GM03348 (cell line): ENCODE measurements around the gene NLGN1.

ENCODE experiments used
- DNase-seq: peaks from one replicate; pipeline ENCODE4 v3.0.0; 2012; ENCODE audit warnings: low spot score

Gene NLGN1

DNA sequence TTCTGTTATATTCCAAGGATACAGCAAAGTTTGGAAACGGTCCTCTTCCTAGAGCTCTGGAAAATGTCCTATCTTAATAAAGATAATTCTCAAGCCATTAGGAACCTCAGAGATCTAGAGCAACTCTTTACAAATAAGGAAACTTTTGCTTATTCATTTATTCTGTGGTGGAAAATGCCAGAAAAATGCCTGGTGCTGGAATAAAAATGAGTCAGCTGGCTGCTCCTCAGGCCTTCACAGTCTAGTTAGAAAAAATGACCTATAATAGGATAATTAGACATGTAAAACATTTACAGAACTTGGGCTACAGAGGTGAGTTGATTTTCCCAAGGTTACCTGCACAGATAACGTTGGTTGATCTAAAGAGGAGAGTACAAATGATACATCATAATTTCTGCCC, 372.5 kb downstream of the NLGN1 start:
- peak; percentile 21 for DNase-seq

DNA sequence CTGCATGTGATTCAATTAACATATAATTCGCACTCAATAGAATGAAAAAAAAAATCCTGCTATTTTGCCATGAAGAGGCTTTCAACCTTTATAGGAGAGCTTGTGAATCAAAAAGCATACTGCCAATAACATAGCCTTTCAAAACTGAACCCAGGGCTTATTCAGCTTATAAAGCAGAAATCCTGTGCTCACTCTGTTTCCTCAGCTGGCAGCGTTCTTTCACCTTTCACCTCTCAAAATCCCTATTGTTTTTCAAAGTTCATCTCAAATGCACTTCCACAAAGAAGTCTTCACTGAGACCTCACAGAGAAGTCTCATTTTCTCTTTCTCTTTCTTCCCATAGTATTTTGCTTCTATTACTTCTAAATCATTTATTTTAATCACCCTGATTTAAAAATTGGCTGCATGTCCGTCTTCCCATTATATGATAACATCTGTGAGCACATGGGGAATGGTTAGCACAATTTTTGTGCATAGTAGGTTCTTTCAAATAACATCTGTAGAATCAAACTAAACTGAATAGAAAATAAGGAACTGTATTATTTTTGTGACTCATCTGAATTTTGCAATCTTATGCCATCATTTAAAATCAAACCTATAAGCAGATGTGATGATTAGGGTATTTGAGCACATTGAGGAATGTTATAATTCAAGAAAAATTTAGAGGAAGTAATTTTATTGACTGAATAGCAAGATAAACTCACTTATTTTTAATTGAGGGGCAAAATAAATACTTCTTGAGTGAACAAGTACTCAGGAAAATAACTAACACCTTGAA, 373.4 kb downstream of the NLGN1 start:
- peak; percentile 5 for DNase-seq

DNA sequence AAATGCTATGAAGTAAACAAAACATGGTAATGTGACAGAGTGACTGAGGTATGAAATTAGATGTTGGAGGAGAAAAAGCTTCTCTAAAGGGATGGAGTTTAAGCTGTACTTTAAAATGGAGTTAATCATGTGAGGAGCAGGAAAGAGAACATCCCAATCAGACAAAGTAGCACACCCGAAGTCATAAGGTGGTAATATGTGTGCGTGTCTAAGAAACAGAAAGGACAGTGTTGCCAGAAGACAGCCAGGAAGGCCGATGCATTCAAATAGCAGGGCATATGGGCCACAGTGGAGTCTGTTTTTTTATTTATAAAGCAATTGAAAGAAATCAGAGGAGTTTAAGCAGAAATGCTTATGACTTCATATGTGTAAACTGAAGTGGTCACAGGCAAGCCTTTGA, 376.3 kb downstream of the NLGN1 start:
- no peak for DNase-seq

DNA sequence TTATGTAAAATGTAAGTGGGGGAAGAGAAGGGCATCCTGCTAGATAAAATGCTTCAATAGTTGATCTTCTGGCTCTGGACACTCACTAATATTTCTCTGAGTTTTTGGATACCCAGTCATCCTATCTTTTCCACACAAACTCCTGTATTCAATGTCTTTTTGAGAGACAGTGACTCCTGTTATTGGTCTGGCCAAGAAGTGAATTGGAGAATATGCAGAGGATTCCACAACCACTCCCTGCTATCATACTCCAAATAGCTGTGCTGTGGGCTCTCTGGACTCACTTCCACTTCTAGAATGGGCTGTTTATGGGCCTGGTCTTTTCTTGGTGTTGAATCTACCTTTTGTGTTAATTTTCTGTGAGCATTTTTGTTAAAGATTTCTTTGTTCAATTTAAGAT, 376.8 kb downstream of the NLGN1 start:
- DNase-seq = no peak

DNA sequence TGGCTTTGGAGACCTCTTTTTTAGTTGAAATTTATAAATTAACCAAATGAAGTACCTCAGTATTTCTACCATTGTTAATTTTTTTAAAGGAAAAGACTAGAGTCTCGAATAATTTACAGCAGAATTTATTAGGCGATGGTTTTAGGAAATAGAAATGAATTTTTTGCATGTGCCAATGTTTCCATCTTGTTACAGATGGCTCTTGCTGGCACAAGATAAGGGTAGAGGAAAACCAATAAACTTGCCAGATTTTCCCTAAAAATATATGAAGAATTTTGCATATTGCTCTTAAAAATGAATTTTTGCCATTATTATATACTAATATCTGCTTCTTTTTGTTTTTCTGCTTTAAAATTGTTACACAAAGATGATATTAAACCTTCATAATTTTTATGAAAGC, 380.7 kb downstream of the NLGN1 start:
- no peak for DNase-seq

DNA sequence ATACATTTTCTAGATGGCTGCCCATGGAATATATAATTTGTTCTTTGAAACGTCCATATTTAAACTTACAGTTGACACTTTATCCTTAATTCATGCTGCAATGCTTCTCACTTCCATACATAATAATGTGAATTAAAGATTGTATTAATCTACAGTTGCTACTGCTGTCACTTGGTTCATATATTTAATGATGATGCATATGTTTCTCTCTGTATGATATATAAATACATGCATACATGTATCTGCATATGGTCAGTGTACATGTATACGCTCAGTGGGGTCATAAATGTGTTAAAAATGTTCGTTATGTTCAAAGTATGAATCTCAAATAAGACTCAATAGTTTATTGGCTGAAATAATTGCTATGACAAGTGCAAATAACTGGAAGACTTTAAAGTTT, 382.5 kb downstream of the NLGN1 start:
- DNase-seq = no peak

DNA sequence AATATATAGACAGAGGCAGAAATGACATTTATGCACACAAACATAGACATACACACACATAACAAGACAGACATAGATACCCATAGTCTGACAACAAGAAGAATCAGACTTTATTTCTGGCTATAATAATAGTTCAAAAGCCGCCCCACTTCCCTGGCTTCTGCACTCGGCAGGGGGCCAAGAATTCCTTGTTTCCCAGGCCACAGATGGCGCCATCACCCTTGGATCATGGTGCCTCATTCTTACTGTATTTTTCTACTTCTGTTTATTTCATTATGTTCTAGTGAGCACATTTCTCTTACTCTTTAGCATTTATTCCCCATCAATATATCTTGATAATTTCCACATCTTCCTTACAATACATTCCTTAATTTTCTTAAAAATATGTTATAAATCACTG, 387.5 kb downstream of the NLGN1 start:
- no peak for DNase-seq

DNA sequence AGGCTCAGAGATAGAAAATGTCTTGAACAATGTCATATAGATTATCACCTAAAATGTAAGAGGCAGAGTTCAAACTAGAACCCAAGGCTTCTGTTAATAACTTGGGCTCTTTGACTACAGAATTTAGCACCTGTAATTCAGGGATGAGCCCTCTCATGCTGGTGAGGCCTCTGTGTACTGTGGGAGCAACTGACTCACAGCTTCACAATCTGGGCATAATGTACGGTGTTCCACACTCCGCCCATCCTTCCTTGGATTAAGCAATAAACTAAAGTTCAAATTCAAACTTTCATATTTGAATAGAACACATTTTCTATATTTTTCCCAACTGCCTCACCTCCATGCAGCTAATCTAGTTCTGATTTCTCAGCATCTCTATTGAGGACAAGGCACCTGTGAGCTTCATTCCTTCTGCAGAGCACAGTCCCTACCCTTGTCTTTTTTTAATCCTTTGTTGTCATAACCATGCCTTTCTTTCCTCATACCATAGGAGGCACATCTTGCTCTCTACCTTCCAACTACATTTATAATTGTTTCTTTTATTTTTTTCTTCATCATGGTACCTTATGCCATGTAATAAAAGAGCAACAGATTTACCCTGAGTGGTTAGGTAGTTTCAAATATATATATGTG, 392.1 kb downstream of the NLGN1 start:
- DNase-seq = peak; percentile 32

DNA sequence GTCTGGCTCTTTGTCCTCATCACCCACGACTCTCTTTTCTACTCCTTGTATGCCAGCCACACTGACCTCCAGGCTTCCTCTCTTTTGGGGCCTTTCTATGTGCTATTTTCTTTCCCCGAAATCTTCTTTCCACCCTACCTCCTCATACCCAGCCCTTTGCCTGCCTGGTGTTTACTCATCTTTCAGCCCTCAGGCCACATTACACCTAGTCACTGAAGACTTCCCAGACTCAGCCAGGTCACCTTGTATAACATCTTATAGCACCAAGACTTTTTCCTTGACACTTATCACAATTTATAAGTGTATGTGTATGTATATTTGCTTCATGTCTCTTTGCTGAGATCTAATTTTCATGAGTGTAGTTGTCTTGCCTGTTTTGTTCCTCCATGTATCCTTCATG, 396.4 kb downstream of the NLGN1 start:
- DNase-seq = no peak

DNA sequence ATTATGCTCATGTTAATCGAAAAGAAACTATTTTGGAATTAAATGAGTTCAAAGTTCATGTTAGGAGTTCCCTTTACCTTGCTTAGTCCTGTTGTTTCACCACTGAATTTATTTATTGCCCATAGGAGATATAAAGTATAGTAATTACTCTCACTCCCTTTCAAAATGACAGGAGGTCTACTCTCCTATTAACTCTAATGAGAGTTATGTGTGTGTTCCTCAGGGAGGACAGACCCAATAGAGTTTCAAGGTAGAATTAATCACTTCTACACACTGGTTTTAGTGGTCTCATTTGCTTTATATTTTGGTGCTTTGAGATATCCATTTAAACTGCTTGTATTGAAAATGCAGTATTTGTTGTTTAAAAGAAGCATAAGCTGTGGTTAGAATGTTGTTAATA, 398.9 kb downstream of the NLGN1 start:
- DNase-seq = no peak

DNA sequence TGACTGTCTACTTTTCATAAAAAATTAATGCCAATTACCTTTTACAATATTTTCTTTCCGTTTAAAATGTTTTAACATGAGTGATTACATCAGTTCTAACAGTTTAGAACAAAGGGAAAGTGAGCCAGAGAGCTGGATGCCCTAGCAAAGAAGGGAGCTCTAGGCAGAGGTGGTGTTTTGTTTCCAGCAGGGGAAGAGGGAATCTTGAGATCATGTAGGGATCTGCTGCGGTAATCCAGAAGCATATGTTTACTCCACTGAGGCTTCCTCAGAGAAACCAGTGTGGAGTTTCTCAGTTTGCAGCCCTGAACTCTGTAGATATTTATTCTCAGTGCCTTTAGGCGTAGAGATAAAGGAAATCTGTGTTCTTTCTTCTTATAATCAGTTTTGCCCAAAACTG, 399.3 kb downstream of the NLGN1 start:
- no peak for DNase-seq

DNA sequence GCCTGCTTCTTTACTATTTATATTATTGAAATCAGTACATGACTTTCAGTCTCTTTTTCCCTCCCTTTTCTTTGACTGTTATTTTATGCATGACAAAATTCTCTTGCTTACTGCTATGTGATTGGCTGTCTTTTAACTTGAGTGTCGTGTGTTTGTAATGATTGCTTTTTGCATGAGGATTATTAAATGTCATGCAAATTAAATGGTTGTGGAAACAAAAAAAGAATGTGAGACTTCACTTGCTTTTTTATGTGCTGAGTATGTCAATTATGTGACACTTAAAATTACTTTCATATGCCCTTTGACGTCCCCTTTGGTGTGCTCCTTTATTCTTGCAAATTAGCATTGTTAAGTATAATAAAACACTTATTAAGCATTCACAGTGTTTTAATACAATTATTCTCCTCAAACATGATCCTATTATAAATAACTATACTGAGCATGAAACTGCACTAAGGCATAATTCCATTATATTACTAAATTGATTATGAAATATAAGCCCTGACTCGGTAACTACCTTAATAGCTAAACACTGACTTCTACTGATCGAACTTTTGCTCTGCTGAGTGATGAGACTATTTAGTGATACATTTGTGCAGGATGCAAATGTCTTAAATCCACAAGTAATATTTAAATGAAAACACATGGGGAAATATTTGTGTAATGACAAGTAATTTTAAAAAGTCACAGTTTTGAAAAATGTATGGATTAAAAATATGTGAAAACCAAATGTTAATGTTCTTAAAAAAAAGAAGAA, 401.7 kb downstream of the NLGN1 start:
- peak; percentile 10 for DNase-seq

DNA sequence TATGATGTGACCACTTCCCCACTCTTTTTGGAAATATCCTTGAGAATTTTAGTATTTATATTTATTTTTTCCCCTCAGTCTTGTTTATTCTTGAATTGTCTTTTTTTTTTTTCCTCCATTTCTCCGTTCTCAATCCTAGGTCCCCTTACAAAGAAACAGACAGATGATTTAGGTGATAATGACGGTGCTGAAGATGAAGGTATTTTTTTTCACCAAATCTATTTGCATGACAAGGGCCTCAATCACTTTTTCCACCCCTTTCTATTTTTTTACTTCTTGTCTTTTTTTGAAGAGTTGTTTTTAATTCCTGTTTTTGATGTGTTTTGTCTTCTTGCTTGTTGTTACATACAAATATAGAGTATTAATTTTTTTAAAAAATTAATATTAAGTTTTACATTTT, 402.6 kb downstream of the NLGN1 start:
- no peak for DNase-seq

DNA sequence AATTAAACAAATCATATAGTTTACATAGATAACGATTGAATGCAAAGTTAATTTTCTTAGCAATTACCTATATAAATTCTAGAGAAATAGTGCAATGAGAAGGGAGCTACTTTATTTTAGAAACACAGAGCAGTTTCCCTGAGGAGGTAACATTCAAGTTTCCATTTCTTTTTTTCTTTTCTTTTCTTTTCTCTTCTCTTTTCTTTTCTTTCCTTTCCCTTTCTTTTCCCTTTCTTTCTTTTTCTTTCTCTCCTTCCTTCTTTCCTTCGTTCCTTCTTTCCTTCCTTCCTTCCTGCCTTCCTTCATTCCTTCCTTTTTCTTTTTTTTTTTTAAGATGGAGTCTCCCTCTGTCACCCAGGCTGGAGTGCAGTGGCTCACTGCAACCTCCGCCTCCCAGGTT, 417.3 kb downstream of the NLGN1 start:
- no peak for DNase-seq

DNA sequence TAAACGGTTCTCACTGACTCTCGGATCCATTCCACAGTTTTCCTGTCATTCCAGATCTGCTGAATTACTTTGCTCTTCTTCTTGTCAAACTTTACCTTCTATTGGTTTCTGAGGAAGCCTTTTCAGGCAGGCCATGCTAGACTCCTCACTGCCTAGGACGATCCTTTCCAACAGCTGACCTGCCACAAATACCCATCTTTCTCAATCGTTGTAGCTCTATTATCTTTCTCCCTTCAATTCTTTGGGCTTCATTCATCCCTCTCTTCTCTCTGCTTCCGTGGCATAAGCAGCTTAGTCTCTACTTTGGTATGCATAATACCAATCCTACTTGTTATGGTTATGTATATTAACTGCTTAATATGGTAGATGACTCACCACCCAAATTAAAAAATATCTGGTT, 421.8 kb downstream of the NLGN1 start:
- DNase-seq = no peak

DNA sequence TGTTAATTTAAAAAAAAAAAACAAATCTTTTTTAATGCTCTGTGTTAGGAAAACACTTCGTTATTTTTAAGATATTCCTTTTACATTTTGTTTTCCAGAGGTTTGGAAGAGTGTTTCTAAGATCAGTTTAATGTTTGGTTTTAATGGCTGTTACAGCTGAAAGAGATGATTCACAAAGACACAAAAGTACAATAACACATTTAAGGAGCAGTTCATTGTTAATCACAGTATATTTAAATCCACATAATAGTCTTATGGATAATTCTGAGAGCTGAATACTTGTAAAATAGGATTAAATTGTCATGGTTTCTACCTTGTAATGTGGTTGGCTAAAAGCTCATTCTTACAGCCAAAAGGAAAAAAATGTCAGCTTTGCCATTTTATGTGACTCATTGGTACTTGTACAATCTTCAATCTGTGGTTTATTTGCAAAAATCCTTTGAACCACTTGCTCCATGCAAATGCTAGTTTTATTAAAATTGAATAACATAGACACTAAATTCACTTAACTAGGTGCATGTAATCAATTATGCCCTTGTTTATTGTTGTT, 426.4 kb downstream of the NLGN1 start:
- peak; percentile 5 for DNase-seq

DNA sequence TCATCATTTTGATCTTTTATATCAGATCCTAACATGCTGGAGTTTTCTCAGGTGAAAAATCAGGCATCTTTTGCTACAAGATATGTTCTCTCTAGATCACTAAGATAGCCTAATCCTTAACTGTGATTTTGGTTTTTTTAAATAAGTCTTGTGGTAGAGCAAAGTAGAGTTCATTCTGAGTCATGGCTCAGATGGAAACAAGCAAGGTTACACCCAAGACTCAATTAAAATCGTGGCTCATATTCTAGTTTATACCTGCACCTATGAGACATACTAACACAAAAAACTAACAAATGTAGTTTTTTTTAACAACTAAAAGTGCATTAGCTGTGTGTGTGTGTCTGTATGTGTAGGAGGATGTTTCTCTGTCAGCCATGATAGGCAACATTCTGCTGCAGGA, 428.2 kb downstream of the NLGN1 start:
- no peak for DNase-seq

DNA sequence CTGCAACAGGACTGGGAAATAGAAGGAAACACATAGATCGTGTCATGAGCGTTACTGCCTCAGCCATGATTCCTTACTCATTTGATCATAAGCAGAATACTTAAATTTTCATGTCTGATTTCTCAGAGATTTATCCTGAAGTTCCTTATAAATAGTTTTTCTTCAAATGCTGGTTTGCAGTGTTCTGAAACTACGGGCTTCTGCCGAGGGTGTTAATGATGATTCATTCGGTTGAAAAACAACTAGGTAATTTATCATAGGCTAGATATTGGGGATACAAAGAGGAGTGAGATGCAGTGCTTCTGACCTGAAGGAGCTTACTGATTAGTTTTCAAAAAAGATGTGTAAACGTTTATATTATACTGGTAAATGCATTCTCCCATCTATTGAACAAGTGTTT, 428.9 kb downstream of the NLGN1 start:
- no peak for DNase-seq

DNA sequence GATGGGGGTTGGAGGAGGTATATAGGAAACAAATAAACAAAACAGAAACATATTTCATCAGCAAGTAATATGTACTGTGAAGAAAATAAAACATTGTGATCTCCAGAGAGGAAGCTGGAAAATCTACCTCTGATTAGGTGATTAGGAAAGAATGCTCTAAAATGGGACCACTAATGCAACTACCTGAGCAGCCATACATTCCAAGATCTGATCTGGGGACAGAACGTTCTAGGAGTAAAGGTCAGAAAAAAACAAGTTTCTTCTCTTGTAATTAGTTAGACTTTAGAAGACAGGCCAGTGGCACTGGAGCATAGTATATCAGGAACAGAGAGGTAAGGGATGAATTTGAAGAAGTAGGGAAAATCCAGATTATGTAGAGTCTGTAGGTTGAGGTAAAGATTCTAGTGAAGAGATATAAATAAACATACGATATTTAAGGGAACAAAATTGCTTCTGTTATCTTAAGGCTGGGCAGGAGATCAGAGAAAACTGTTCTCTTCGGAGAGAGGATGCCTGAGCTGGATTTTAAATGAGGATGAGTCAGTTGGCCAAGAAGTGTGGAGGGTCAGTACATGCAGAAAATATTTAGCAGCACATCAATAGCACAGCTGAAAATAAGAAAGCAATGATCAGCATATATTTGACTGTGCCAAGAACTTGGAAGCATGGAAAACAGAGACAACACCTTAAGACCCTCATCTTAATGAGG, 429.5 kb downstream of the NLGN1 start:
- peak; percentile 33 for DNase-seq

DNA sequence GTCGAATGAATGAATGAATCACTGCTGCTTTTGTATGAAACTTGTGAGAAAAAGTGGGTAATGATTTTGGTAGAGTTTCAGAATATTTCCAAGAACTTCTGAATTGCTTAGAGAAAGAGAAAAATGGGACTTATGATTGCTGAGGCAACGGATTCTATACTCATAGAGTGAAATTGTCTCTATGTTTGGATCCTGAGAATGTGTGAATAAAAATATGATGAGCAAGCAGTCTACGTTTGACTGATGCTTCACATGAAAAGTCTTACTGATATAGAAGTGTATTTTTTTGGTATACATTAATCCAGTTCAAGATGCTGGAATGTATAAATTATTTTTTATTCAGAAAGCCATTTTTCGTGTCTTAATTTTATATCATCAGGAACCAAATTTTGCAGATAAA, 441.1 kb downstream of the NLGN1 start:
- no peak for DNase-seq

DNA sequence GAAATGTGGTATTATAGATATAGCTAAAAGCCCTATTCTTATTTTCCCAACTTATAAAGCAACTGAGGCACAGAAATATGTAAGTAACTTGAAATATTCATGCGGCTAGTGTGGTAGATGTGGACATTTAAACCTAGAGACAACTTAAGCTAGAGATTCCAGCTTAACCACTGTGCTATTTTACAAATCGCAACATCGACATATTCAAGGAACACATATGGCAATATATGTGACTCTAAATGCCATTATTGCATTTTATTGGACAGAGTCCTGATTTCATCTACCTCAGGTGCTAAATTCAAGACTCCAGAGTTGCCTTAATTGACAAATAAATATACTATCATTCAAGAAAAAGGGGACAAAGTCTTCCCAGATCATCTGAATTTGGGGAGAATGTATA, 442.3 kb downstream of the NLGN1 start:
- no peak for DNase-seq

DNA sequence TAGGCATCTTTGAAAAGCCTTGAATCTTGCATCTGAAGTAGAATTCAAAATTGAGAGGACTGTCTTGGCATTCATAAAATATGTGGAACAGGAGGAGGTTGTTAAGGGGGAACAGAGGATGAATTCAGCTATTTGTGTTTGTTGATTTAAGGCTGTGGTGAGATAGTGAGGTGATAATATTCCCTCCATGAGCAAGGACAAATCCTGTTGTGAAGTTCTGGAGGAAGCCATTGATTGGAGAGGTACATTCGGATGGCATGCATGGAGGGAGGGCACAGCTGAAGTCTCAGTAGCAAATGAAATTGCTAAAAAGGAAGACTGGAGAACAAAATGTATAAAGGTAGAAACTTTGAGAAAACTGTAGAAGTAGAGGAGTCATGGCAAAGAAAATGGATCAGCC, 443.8 kb downstream of the NLGN1 start:
- no peak for DNase-seq
